H1 (cell line): Measurements from ENCODE around the gene MMP17. TPM values are rescaled to one million over a fixed set of nuclear protein-coding genes. Genes with fewer than 3 reads are reported as not detected.

Experiments used
- BRCA1 ChIP-seq: IDR thresholded peaks from 2 replicates; pipeline ENCODE4 v1.6.1; 2012; ENCODE audit warnings: low read depth, low read length, improper control_type of control experiment
- EZH2 ChIP-seq: fragments of 200-600 bp; sonication (generic); IDR thresholded peaks from 2 replicates; pipeline ENCODE4 v1.7.1; 2012; ENCODE audit warnings: low read depth, mild to moderate bottlenecking, moderate library complexity, low read length, inconsistent platforms; ENCODE audit not compliant: severe bottlenecking
- RAD21 ChIP-seq, 2 experiments: IDR thresholded peaks in 1 of 2; conservative IDR thresholded peaks in 1 of 2; 2 replicates each; pipeline ENCODE4 v1.6.1; 2011; ENCODE audit warnings: low read depth in 2 of 2, low read length in 2 of 2, improper control_type of control experiment in 1 of 2, inconsistent platforms in 1 of 2, mild to moderate bottlenecking in 1 of 2, moderate library complexity in 1 of 2
- TCF12 ChIP-seq: IDR thresholded peaks from 2 replicates; pipeline ENCODE4 v1.6.1; 2011; ENCODE audit warnings: low read depth, mild to moderate bottlenecking, low read length
- polyA plus RNA-seq, 7 experiments: library from polyadenylated mRNA; depleted of rRNA in 3 of 7; stranded (reverse) in 5 of 7; unstranded in 2 of 7; fragments of >200 nt in 5 of 7; fragments of 200-250 nt in 2 of 7; gene quantifications; 1 replicate in 5 of 7; 2 replicates in 1 of 7; 4 replicates in 1 of 7; pipeline versions ENCODE4 v1.2.1 to v1.2.3, GENCODE V29; 2011 to 2013; ENCODE audit warnings: missing spikeins in 2 of 7, mixed read lengths in 2 of 7
- total RNA-seq: library from RNA; stranded (reverse); fragmentation: NEBNext Ultra II Directional; extraction: Animal tissue kit (Norgen Biotek cat#: 25700); gene quantifications from 2 replicates; pipeline ENCODE4 v1.2.1, GENCODE V29; 2021

The MMP17 gene
- total and polyA plus RNA-seq, 2 of the 8 experiments (the other 6 are each of a cell fraction or from before 2014, with no cell fraction given): 41.3 to 53.8 TPM

GRCh38 chr12:131896080-131896810 lies 68.1 kb downstream of the MMP17 start (continued):
- no peak for TF ChIP-seq BRCA1
- no peak for TF ChIP-seq EZH2
- TF ChIP-seq TCF12: no peak
- TF ChIP-seq RAD21 (IDR thresholded peaks at IDR 0.05 in 1 of 2, conservative IDR thresholded peaks at IDR 0.05 in 1 of 2; ENCODE audit: low read depth in 2 of 2, low read length in 2 of 2): no peak
